Measurements from ENCODE around the gene KRTAP12-4. TPM values are rescaled to one million over a fixed set of nuclear protein-coding genes. Genes with fewer than 3 reads are reported as not detected.

KRTAP12-4 gene
- total and polyA plus RNA-seq, 9 of the 15 experiments (the other 6 are each of a cell fraction or from before 2014, with no cell fraction given) = not detected

DNA sequence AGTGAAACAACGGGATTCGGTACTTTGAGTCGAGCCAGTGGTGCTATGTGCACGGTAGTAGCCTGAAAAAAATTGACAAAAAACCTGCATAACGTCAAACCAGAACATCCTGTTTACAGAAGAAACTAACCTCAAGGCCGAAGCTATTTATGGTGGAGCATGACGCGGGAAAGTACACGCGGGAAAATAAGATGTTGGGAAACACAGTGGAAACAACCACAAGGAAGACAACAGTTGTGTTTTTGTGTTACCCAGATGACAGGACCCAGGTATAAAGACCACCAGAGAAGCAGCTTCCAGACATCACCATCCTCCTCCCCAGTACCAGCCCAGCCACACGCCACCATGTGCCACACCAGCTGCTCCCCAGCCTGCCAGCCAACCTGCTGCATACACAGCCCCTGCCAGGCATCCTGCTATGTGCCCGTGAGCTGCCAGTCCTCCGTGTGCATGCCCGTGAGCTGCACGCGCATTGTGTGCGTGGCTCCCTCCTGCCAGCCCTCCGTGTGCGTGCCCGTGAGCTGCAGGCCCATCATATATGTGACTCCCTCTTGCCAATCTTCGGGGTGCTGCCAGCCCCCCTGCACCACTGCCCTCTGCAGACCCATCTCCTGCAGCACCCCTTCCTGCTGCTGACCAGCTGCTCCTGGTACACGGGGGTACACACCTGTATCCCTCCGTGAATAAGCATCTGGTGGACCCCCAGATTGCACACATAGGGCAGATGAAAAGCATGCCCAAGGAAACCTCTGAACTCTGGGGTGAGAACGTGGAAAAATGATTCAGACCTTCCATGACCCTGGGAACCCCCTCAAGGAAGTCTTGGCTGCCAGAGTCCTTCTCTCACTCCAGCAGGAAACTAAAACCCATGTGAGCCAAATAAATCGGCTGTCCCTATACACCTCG lies 3.4 kb upstream of the KRTAP12-4 start, which contains the start of gene KRTAP12-3:
Gene KRTAP12-3, plus strand, starts transcription at position 298 of the 906 bp plus-strand sequence. Its CDS starts 48 bp downstream, at position 346.
- Histone ChIP-seq H3K4me2 (ENCODE audit: insufficient read depth, low read length) (no peak within 1 kb of the TSS), H3K4me1 (replicated peaks in 1 of 2; ENCODE audit: control insufficient read depth in 2 of 2, insufficient read depth in 2 of 2, low read length in 2 of 2) (peaks cover 0 to 8% of the 10 kb centered on the region in 2 experiments; a peak in 2 of 5 replicates), H3K36me3 (ENCODE audit: control insufficient read depth, insufficient read depth, low read length) (no peaks in the 10 kb centered on the region), H3K4me3 (no peak within 1 kb of the TSS), H3K27ac (ENCODE audit: extremely low read depth, low read depth, low read length) (no peak within 1 kb of the TSS), H4K20me1 (replicated peaks; ENCODE audit: control insufficient read depth, insufficient read depth, low read length) (no peaks in the 10 kb centered on the region), H3K9me3 (replicated peaks; ENCODE audit: control insufficient read depth, insufficient read depth, low read depth, low read length) (no peaks in the 10 kb centered on the region), H3K9me1 (ENCODE audit: control insufficient read depth, insufficient read depth, low read length) (no peaks in the 10 kb centered on the region), H3K27me3 (ENCODE audit: control insufficient read depth in 2 of 2, insufficient read depth in 2 of 2, low read length in 2 of 2) (peaks cover 2 to 25% of the 10 kb centered on the region in 2 experiments; a peak in 4 of 5 replicates), H3K79me2 (ENCODE audit: control insufficient read depth, insufficient read depth, low read length) (no peaks in the 10 kb centered on the region), H2AFZ (ENCODE audit: low read depth, low read length) (no peak within 1 kb of the TSS), H3K9ac (ENCODE audit: insufficient read depth in 1 of 2, low read depth in 2 of 2, low read length in 2 of 2) (no peak within 1 kb of the TSS)
- under 1% methylated on average over 26 of the region's 26 CpGs for WGBS (ENCODE audit: insufficient coverage, low coverage, missing lambda C conversion rate)
- ChIA-PET CTCF (ENCODE audit: low intra/inter-chr PET ratio) (no interaction called here), POLR2A (no interaction called here)
- FAIRE-seq (no peak), DNase-seq (ENCODE audit: extremely low read depth in 1 of 4, low spot score in 3 of 4) (no peak), ATAC-seq (no peak)
- intact Hi-C loops (cut with micrococcal nuclease) (no loop called here), in situ Hi-C loops (cut with MboI) (no loop called here)
- no TSS peak for BruUV-seq (replicated peaks)
- TF ChIP-seq HSF4 (CRISPR knock-in tag; IDR thresholded peaks at IDR 0.05; ENCODE audit: borderline replicate concordance) = no peak
- TF ChIP-seq NCOA2 (IDR thresholded peaks at IDR 0.05; ENCODE audit: partially characterized antibody in 2 of 2) = no peak
- no peak for TF ChIP-seq THAP12 (CRISPR knock-in tag; IDR thresholded peaks at IDR 0.05)
- no peak for TF ChIP-seq ZFX (CRISPR knock-in tag; IDR thresholded peaks at IDR 0.05)
- no peak for TF ChIP-seq GABPB1 (CRISPR knock-in tag; IDR thresholded peaks at IDR 0.05)
- no peak for TF ChIP-seq NFE2L1 (tag; IDR thresholded peaks at IDR 0.05; ENCODE audit: borderline replicate concordance, low read depth)
- TF ChIP-seq ZFP30 (CRISPR knock-in tag; IDR thresholded peaks at IDR 0.05; ENCODE audit: borderline replicate concordance) = no peak
- no peak for TF ChIP-seq DPF2 (IDR thresholded peaks at IDR 0.05)
- no peak for TF ChIP-seq ESRRA (IDR thresholded peaks at IDR 0.05; ENCODE audit: borderline replicate concordance, low read depth)
- TF ChIP-seq ZC3H4 (CRISPR knock-in tag; IDR thresholded peaks at IDR 0.05; ENCODE audit: borderline replicate concordance) = no peak
- TF ChIP-seq HEY1 (CRISPR knock-in tag; IDR thresholded peaks at IDR 0.05; ENCODE audit: borderline replicate concordance) = no peak
- TF ChIP-seq FOXP1 (CRISPR knock-in tag; IDR thresholded peaks at IDR 0.05) = no peak
- TF ChIP-seq CREB3 (tag; conservative IDR thresholded peaks at IDR 0.05; ENCODE audit: low read depth) = no peak
- TF ChIP-seq NFATC3 (IDR thresholded peaks at IDR 0.05) = no peak
- TF ChIP-seq MEIS2 (IDR thresholded peaks at IDR 0.05; ENCODE audit: partially characterized antibody) = no peak
- no peak for TF ChIP-seq NKRF (IDR thresholded peaks at IDR 0.05; ENCODE audit: borderline replicate concordance)
- TF ChIP-seq DACH1 (IDR thresholded peaks at IDR 0.05; ENCODE audit: partially characterized antibody) = no peak
